Measurements from ENCODE around the gene RAMACL. TPM values are rescaled to one million over a fixed set of nuclear protein-coding genes. Genes with fewer than 3 reads are reported as not detected.
A peak's percentile ranks its signal among the peaks of the same experiment; 100 is the strongest.

Gene RAMACL
- total RNA-seq, 1 experiment from 2014 or later: 0.28 TPM

DNA sequence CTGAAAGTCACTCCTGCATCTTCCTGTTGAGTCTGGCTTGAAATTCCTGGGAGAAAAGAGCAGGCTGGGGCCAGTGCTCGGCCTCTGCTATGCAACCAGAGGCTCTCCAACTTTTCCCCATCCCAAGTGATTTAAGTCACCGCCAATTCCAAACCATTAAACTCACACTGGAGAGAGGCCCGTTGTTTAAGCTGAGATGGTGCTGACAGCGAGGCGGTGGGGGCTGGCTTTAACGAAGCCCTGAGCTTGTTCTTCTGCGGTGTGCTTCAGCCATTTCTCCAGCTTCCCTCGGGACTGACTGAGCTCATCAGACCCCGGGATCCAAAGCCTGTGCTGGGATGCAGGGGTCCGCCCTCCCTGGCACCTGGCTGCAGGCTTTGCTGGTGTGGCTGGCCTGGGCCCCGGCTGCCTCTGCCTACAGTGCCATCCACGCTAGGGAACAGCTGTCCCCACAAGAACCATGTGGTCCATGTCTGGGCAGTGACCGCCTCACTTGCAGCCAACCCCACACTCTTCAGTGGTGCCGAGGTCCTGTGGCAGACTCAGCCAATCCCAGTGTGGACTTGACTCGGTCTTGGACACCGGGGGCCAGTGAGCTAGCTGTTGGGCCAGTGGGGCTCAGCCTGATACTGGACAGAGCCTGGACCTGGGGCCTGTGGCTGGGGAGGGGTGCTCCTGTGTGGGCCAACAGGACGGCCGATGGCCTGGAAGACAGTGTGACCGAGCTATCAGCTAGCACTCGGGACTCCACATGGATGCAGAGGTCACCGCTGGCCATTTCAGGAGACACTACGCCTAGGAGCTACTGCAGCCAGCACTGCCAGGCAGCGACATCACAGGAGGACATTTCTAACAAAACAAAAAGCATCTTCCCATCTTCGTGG is 21.2 kb downstream of the RAMACL start:
- no peaks in the 10 kb centered on the region for H3K9me3 ChIP-seq (ENCODE audit: control insufficient read depth, low read depth, low read length)
- no peaks in the 10 kb centered on the region for H3K27me3 ChIP-seq (ENCODE audit: insufficient read depth, low read length)
- H3K23me2 ChIP-seq (ENCODE audit: insufficient read length, low read depth, low read length, poor library complexity, severe bottlenecking): no peaks in the 10 kb centered on the region
- no peak overlapping the region for H3K23ac ChIP-seq (ENCODE audit: insufficient read length, low read depth, low read length)
- H3K18ac ChIP-seq (ENCODE audit: insufficient read length, low read depth, low read length): no peak overlapping the region
- no peak overlapping the region for H3K9ac ChIP-seq (ENCODE audit: extremely low read depth, insufficient read length, low read length)
- H3K79me1 ChIP-seq (ENCODE audit: insufficient read depth, low read depth, low read length, poor library complexity, severe bottlenecking): no peaks in the 10 kb centered on the region
- H3K4ac ChIP-seq (ENCODE audit: low read depth, low read length): no peak overlapping the region
- no peak for DNase-seq
- no peak overlapping the region for H2AFZ ChIP-seq (ENCODE audit: low read length)
- no peak overlapping the region for H3K4me2 ChIP-seq (ENCODE audit: insufficient read depth, insufficient read length, low read length)
- no peaks in the 10 kb centered on the region; the same call in 1 of the 2 replicates for H3K79me2 ChIP-seq (ENCODE audit: insufficient read depth, low read length)
- no peak overlapping the region for H3K56ac ChIP-seq (ENCODE audit: insufficient read length, low read depth, low read length)
- H4K5ac ChIP-seq (ENCODE audit: insufficient read length, low read depth, low read length): no peak overlapping the region
- H2BK120ac ChIP-seq (ENCODE audit: low read depth, low read length, poor library complexity, severe bottlenecking): no peak overlapping the region
- TF ChIP-seq, protein P1, sequence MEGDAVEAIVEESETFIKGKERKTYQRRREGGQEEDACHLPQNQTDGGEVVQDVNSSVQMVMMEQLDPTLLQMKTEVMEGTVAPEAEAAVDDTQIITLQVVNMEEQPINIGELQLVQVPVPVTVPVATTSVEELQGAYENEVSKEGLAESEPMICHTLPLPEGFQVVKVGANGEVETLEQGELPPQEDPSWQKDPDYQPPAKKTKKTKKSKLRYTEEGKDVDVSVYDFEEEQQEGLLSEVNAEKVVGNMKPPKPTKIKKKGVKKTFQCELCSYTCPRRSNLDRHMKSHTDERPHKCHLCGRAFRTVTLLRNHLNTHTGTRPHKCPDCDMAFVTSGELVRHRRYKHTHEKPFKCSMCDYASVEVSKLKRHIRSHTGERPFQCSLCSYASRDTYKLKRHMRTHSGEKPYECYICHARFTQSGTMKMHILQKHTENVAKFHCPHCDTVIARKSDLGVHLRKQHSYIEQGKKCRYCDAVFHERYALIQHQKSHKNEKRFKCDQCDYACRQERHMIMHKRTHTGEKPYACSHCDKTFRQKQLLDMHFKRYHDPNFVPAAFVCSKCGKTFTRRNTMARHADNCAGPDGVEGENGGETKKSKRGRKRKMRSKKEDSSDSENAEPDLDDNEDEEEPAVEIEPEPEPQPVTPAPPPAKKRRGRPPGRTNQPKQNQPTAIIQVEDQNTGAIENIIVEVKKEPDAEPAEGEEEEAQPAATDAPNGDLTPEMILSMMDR (conservative IDR thresholded peaks at IDR 0.05): no peak
- no peak overlapping the region; the same call in 1 of the 2 replicates for H3K14ac ChIP-seq (ENCODE audit: insufficient read depth, low read length)
- H2BK5ac ChIP-seq (ENCODE audit: insufficient read length, low read length): no peak overlapping the region
- no peak overlapping the region for H3K4me3 Mint-ChIP-seq
- H4K20me1 ChIP-seq (ENCODE audit: control insufficient read depth, insufficient read depth, insufficient read length): no peaks in the 10 kb centered on the region
- no CpG with 5 or more reads among the region's 24 CpGs for WGBS (ENCODE audit: extremely low coverage, insufficient read length, low lambda C conversion rate)
- H2AK5ac ChIP-seq (ENCODE audit: insufficient read length, low read length): no peak overlapping the region
- H3K4me1 ChIP-seq (ENCODE audit: insufficient read depth, low read length): 0 out of 2 replicates have a peak, but pooled peaks cover 5% of the 10 kb centered on the region
- H4K8ac ChIP-seq (replicated peaks; ENCODE audit: insufficient read length, low read depth, low read length): no peak overlapping the region
- no peaks in the 10 kb centered on the region for H3K9me3 Mint-ChIP-seq
- H3K36me3 Mint-ChIP-seq (ENCODE audit: insufficient read depth in 1 of 3, low read depth in 3 of 3): no peaks in the 10 kb centered on the region; a peak in 1 of 7 replicates
- H3K27me3 Mint-ChIP-seq (ENCODE audit: low read depth): no peaks in the 10 kb centered on the region
- H3K4me1 Mint-ChIP-seq: peaks cover 16 to 18% of the 10 kb centered on the region in 2 experiments
- H3K27ac ChIP-seq (ENCODE audit: insufficient read length, low read depth, low read length): no peak overlapping the region
- no peak overlapping the region for H2BK15ac ChIP-seq (ENCODE audit: low read depth, low read length)
- no peak overlapping the region for H4K91ac ChIP-seq (ENCODE audit: insufficient read length, low read depth, low read length)
- H2BK12ac ChIP-seq (ENCODE audit: insufficient read length, low read depth, low read length): no peak overlapping the region
- no peak overlapping the region for H2BK20ac ChIP-seq (ENCODE audit: low read depth, low read length, poor library complexity, severe bottlenecking)
- peak overlapping the region in 1 of 3 experiments; percentile 78; a peak in 3 of 7 replicates for H3K27ac Mint-ChIP-seq
- H3T11ph ChIP-seq (ENCODE audit: low read length): no peak overlapping the region

Measured in H9 (cell line).